Stimulated activated naive CD8-positive, alpha-beta T cell treated with anti-CD3 and anti-CD28 coated beads, Interleukin-15, Interleukin-2, amounts not matched to agents 100 U/mL and 50 U/mL, for 24 hours (primary cell): ENCODE results near the gene MOGAT2.
A peak's percentile ranks its signal among the peaks of the same experiment; 100 is the strongest.
"Not testable (repeated sequence)": the region's sequence is repeated elsewhere in the genome, so short reads cannot be mapped to it uniquely, and the experiment has no call there.

Source experiments
- ATAC-seq: fragments of 150-1000 bp; cut with Tn5 transposase; one replicate; pipeline ENCODE4 v1.10.0; 2021
- DNase-seq: peaks from one replicate; pipeline ENCODE4 v3.0.0; 2021

Gene MOGAT2

GRCh38 chr11:75717608-75718418 lies at the start of gene MOGAT2:
MOGAT2 (plus strand) TSS chr11:75717838; CDS start chr11:75717889, 51 bp downstream.
- ATAC-seq, result no peak
- DNase-seq, result no peak

- peak; percentile 32 for DNase-seq
- peak; percentile 37 for ATAC-seq
Measured at GRCh38 chr11:75668451-75669297, 49.0 kb upstream of the MOGAT2 start, which contains the start of gene MAP6. MAP6 (minus strand) TSS chr11:75669038; CDS start chr11:75668369, 669 bp downstream.

GRCh38 chr11:75673977-75674582 lies 43.6 kb upstream of the MOGAT2 start:
- DNase-seq (peak; percentile 30), ATAC-seq (peak; percentile 91)

- ATAC-seq (no peak), DNase-seq (no peak)
Measured at GRCh38 chr11:75677275-75677674, 40.4 kb upstream of the MOGAT2 start.

- ATAC-seq (no peak), DNase-seq (no peak)
Measured at GRCh38 chr11:75677909-75678308, 39.7 kb upstream of the MOGAT2 start.

- ATAC-seq, result no peak
Measured at GRCh38 chr11:75678620-75679259, 38.9 kb upstream of the MOGAT2 start.

GRCh38 chr11:75679566-75679965 lies 38.1 kb upstream of the MOGAT2 start:
- ATAC-seq (no peak), DNase-seq (no peak)

More at GRCh38 chr11:75678620-75679259, 38.9 kb upstream of the MOGAT2 start:
- DNase-seq, result no peak

GRCh38 chr11:75683856-75684255 lies 33.8 kb upstream of the MOGAT2 start:
- not testable (repeated sequence) for ATAC-seq, DNase-seq

- ATAC-seq (peak; percentile 73), DNase-seq (no peak)
Measured at GRCh38 chr11:75689863-75690609, 27.6 kb upstream of the MOGAT2 start.

- ATAC-seq, result no peak
- no peak for DNase-seq
Measured at GRCh38 chr11:75691804-75692203, 25.8 kb upstream of the MOGAT2 start.

- DNase-seq, result no peak
- ATAC-seq, result no peak
Measured at GRCh38 chr11:75697906-75698581, 19.6 kb upstream of the MOGAT2 start.

GRCh38 chr11:75700940-75701339 lies 16.7 kb upstream of the MOGAT2 start:
- ATAC-seq, result no peak
- no peak for DNase-seq

GRCh38 chr11:75703695-75704237 lies 13.9 kb upstream of the MOGAT2 start:
- no peak for DNase-seq
- ATAC-seq, result no peak

GRCh38 chr11:75705541-75705940 lies 12.1 kb upstream of the MOGAT2 start:
- no peak for ATAC-seq
- DNase-seq, result no peak

- peak; percentile 88 for ATAC-seq
- peak; percentile 73 for DNase-seq
Measured at GRCh38 chr11:75706260-75706729, 11.3 kb upstream of the MOGAT2 start.

GRCh38 chr11:75714211-75714610 lies 3.4 kb upstream of the MOGAT2 start:
- ATAC-seq (no peak), DNase-seq (no peak)

GRCh38 chr11:75715688-75716087 lies 1.9 kb upstream of the MOGAT2 start:
- DNase-seq, result no peak
- no peak for ATAC-seq

GRCh38 chr11:75716659-75717058 lies 979 bp upstream of the MOGAT2 start:
- ATAC-seq, result no peak

GRCh38 chr11:75718419-75719339 lies 1.0 kb downstream of the MOGAT2 start:
- DNase-seq (no peak), ATAC-seq (no peak)

More at GRCh38 chr11:75716659-75717058, 979 bp upstream of the MOGAT2 start:
- no peak for DNase-seq
